ENCODE data around the gene INPP5B. TPM values are rescaled to one million over a fixed set of nuclear protein-coding genes. Genes with fewer than 3 reads are reported as not detected.

The INPP5B gene
- total and polyA plus RNA-seq, 9 of the 15 experiments (the other 6 are each of a cell fraction or from before 2014, with no cell fraction given): 14.1 to 28.7 (median 20.9) TPM

DNA sequence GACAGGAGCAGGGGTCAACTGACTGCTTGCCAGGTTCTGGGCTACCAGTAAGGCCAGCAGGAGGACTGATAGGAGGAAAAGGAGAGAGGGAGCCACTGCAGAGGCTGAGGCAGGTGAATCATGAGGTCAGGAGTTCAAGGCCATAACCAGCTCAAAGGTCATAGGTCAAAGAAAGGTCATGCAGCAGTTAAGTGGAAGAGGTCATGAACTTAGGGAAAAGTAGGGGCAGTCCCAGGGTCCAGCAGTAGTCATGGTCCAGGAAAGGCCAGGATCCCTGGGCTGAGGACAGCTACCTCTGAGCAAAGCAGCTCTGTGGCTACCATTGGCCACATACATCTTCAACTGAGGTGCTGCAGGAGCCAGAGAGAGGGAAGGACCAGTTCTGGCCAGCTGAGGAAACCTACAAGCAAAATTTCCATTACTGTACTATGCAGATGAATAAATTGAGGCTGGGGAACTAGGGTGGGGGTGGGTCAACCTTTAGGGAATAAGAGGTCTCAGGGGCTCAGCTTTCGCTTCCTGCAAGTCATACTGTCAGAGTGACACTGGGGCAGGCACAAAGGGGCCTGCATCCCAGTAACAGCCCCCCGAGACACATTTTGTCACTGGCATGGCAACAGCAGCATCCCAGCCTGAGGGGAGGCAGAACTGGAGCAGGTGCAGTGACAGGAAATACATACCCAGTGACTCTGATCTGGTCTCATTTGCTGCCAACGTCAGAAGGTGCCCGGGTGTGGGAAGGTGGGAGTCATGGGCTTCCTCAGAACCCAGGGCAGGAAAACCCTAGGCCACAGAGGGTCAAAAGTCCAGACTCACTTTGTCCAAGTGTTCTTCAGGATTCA, 5.2 kb upstream of the INPP5B start:
- Histone ChIP-seq H4K20me1 (replicated peaks; ENCODE audit: control insufficient read depth, insufficient read depth, low read length) (0 out of 2 replicates have a peak, but pooled peaks cover 3% of the 10 kb centered on the region), H3K9me3 (replicated peaks; ENCODE audit: control insufficient read depth, insufficient read depth, low read depth, low read length) (no peaks in the 10 kb centered on the region), H3K27me3 (ENCODE audit: control insufficient read depth in 2 of 2, insufficient read depth in 2 of 2, low read length in 2 of 2) (no peaks in the 10 kb centered on the region), H3K4me3 (no peak overlapping the region), H3K4me2 (ENCODE audit: insufficient read depth, low read length) (no peak overlapping the region), H3K4me1 (replicated peaks in 1 of 2; ENCODE audit: control insufficient read depth in 2 of 2, insufficient read depth in 2 of 2, low read length in 2 of 2) (peaks cover 5 to 10% of the 10 kb centered on the region in 2 experiments; a peak in 3 of 5 replicates), H3K79me2 (ENCODE audit: control insufficient read depth, insufficient read depth, low read length) (no peaks in the 10 kb centered on the region), H3K36me3 (ENCODE audit: control insufficient read depth, insufficient read depth, low read length) (peaks cover 2% of the 10 kb centered on the region; the same call in 2 of the 3 replicates), H3K27ac (ENCODE audit: extremely low read depth, low read depth, low read length) (no peak overlapping the region), H2AFZ (ENCODE audit: low read depth, low read length) (no peak overlapping the region), H3K9me1 (ENCODE audit: control insufficient read depth, insufficient read depth, low read length) (no peaks in the 10 kb centered on the region), H3K9ac (ENCODE audit: insufficient read depth in 1 of 2, low read depth in 2 of 2, low read length in 2 of 2) (0 out of 4 replicates have a peak overlapping the region, but pooled peaks of 1 of the 2 experiments have one; percentile 6)
- CTCF ChIA-PET (ENCODE audit: low intra/inter-chr PET ratio): no interaction called here
- no peak for DNase-seq (ENCODE audit: extremely low read depth in 1 of 4, low spot score in 3 of 4)
- intact Hi-C loops (cut with micrococcal nuclease) (no loop called here), in situ Hi-C loops (cut with MboI) (no loop called here)
- no TSS peak for BruUV-seq (replicated peaks)
- POLR2A ChIA-PET: interaction anchor here (1.1 kb wide), 1 partner anchor 16 kb away, joined by 3 read pairs; no protein-coding TSS in a partner anchor
- ATAC-seq: no peak
- 45% methylated on average over 4 of the region's 4 CpGs for WGBS (ENCODE audit: insufficient coverage, low coverage, missing lambda C conversion rate)
- no peak for FAIRE-seq
- TF ChIP-seq NCOA6 (IDR thresholded peaks at IDR 0.05) (no peak), HCFC1 (IDR thresholded peaks at IDR 0.05; ENCODE audit: low read depth, low read length) (no peak), NR2C2 (CRISPR knock-in tag; IDR thresholded peaks at IDR 0.05) (peak; percentile 91), NR2C2 (tag; IDR thresholded peaks at IDR 0.05) (peak; percentile 89), ZNF76 (CRISPR knock-in tag; IDR thresholded peaks at IDR 0.05; ENCODE audit: borderline replicate concordance) (no peak), NR2C1 (IDR thresholded peaks at IDR 0.05) (peak; percentile 94), NR2C1 (tag; IDR thresholded peaks at IDR 0.05) (peak; percentile 95), ESRRA (IDR thresholded peaks at IDR 0.05; ENCODE audit: borderline replicate concordance, low read depth) (peak; percentile 91), ZNF316 (IDR thresholded peaks at IDR 0.05) (no peak), DMBX1 (CRISPR knock-in tag; IDR thresholded peaks at IDR 0.05; ENCODE audit: borderline replicate concordance) (no peak), RBM17 (IDR thresholded peaks at IDR 0.05; ENCODE audit: borderline replicate concordance, low read depth, low read length) (no peak)
- TF ChIP-seq, protein P1, sequence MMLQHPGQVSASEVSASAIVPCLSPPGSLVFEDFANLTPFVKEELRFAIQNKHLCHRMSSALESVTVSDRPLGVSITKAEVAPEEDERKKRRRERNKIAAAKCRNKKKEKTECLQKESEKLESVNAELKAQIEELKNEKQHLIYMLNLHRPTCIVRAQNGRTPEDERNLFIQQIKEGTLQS (IDR thresholded peaks at IDR 0.05): no peak
- TF ChIP-seq, protein P1 (CRISPR knock-in tag; conservative IDR thresholded peaks at IDR 0.05): no peak

Data from K562 (cell line).